Measurements from ENCODE around the gene COMMD7.

COMMD7 gene

DNA sequence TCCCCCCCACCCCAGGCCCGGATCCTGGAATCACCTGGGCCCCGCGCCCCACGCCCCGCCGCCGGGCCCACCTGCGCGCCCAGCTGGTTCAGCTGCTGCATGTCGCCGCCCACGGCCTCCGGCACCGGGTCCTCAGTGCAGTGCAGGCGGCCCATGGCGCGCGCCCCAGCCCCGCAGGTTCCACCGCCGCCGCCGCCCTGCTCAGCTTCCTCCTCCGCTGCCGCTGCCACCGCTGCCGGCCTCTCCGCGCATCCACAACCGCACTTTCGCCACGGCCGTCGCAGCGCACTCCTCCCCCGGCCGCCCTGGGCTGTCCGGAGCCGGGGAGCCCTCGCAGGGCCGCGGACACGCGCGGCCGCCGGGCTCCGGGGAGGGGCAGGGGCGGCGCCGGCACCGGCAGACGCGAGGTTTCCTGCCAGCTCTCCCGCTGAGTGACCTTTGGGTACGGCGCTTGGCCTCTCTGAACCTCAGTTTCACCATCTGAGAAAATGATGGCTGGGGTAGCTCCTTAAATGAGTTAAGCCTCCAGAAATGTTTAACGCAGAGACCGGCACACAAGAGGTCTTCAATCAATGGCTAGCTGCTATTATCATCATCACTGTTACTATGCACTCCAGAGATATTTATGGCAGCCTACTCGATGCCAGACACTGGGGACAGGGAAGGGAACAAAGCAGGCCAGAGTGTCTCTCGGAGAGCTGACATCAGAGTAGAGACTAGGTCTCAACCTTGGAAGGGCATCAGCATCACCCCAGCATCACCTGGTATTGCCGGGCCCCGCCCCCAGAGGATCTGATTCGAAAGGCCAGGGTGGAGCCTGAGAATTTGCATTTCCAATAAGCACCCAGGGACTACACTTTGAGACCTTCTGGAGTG is at the start of gene COMMD7:
Gene COMMD7 (minus strand): TSS at position 231 of the 876 bp plus-strand sequence. CDS start 76 bp downstream, at position 155.
- no peaks in the 10 kb centered on the region for H3K27me3 ChIP-seq (replicated peaks; ENCODE audit: insufficient read depth, low read length)
- peak within 1 kb of the TSS; percentile 88 for H2AFZ ChIP-seq (ENCODE audit: low read length)
- DNase-seq: peak; percentile 86
- H4K20me1 ChIP-seq (ENCODE audit: insufficient read depth, low read length): no peaks in the 10 kb centered on the region
- H3K4me3 ChIP-seq (ENCODE audit: low read length): peak within 1 kb of the TSS; percentile 81
- no peak for TF ChIP-seq EZH2 (optimal IDR thresholded peaks at IDR 0.05; ENCODE audit: low read depth, low read length)
- TF ChIP-seq EZH2phosphoT487 (IDR thresholded peaks at IDR 0.05; ENCODE audit: low read length): no peak
- TF ChIP-seq, protein P1, sequence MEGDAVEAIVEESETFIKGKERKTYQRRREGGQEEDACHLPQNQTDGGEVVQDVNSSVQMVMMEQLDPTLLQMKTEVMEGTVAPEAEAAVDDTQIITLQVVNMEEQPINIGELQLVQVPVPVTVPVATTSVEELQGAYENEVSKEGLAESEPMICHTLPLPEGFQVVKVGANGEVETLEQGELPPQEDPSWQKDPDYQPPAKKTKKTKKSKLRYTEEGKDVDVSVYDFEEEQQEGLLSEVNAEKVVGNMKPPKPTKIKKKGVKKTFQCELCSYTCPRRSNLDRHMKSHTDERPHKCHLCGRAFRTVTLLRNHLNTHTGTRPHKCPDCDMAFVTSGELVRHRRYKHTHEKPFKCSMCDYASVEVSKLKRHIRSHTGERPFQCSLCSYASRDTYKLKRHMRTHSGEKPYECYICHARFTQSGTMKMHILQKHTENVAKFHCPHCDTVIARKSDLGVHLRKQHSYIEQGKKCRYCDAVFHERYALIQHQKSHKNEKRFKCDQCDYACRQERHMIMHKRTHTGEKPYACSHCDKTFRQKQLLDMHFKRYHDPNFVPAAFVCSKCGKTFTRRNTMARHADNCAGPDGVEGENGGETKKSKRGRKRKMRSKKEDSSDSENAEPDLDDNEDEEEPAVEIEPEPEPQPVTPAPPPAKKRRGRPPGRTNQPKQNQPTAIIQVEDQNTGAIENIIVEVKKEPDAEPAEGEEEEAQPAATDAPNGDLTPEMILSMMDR (IDR thresholded peaks at IDR 0.05; ENCODE audit: low read length): no peak
- peak within 1 kb of the TSS; percentile 86 for H3K9ac ChIP-seq (ENCODE audit: low read length)
- peaks cover 5% of the 10 kb centered on the region for H3K4me1 ChIP-seq (ENCODE audit: low read length)
- H3K27ac ChIP-seq (ENCODE audit: low read length): peak within 1 kb of the TSS; percentile 55; the same call in 1 of the 2 replicates
- peak within 1 kb of the TSS; percentile 80 for H3K4me2 ChIP-seq (ENCODE audit: low read depth, low read length)
- no peaks in the 10 kb centered on the region for H3K9me3 ChIP-seq (replicated peaks; ENCODE audit: insufficient read depth, low read length)
- peaks cover 44% of the 10 kb centered on the region for H3K79me2 ChIP-seq (ENCODE audit: low read length)
- H3F3A ChIP-seq (ENCODE audit: insufficient read depth, low read length): no peaks in the 10 kb centered on the region; the same call in 1 of the 2 replicates
- H3K9me2 ChIP-seq (replicated peaks; ENCODE audit: insufficient read depth, low read length): no peaks in the 10 kb centered on the region
- H3K36me3 ChIP-seq (replicated peaks; ENCODE audit: insufficient read depth, low read length): no peaks in the 10 kb centered on the region

DNA sequence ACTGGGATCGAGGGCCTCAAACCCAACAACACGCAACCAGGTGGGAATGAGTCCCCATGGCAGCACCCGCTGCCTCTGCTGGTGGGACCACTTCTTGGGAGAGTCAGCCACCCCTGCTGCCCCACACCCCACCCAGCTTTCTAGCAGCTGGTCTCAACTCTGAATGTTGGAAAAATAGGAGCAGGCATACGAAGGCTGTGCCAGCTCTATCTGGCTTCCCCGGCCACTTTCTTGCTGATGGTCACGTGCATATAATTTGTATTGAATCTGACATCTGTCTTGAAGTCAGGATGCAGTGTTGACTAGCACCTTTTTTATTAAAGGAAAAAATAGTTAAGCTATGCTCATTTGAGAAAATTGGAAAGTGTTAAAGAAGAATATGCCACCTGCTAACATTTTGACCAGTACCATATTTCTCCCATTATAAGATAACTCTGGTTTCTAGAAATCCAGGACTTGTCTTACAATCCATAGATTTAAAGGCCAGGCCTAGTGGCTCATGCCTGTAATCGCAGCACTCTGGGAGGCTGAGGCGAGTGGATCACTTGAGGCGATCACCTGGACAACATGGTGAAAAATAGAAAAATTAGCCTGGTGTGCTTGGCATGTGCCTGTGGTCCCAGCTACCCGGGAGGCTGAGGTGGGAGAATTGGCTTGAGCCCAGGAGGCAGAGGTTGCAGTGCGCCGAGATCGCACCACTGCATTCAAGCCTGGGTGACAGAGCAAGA is 49.6 kb upstream of the COMMD7 start:
- H3K27ac ChIP-seq (ENCODE audit: low read length): no peak overlapping the region
- no peaks in the 10 kb centered on the region for H3K4me1 ChIP-seq (ENCODE audit: low read length)
- TF ChIP-seq EZH2 (optimal IDR thresholded peaks at IDR 0.05; ENCODE audit: low read depth, low read length) (no peak), EZH2phosphoT487 (IDR thresholded peaks at IDR 0.05; ENCODE audit: low read length) (no peak)
- TF ChIP-seq, protein P1 (IDR thresholded peaks at IDR 0.05; ENCODE audit: low read length): no peak
- H3K9me3 ChIP-seq (replicated peaks; ENCODE audit: insufficient read depth, low read length): no peaks in the 10 kb centered on the region
- DNase-seq: no peak
- no peaks in the 10 kb centered on the region for H3F3A ChIP-seq (ENCODE audit: insufficient read depth, low read length)
- H3K27me3 ChIP-seq (replicated peaks; ENCODE audit: insufficient read depth, low read length): no peaks in the 10 kb centered on the region
- H4K20me1 ChIP-seq (ENCODE audit: insufficient read depth, low read length): no peaks in the 10 kb centered on the region
- no peaks in the 10 kb centered on the region for H3K9me2 ChIP-seq (replicated peaks; ENCODE audit: insufficient read depth, low read length)
- H3K4me2 ChIP-seq (ENCODE audit: low read depth, low read length): no peak overlapping the region
- no peak overlapping the region for H3K9ac ChIP-seq (ENCODE audit: low read length)
- H3K79me2 ChIP-seq (ENCODE audit: low read length): no peaks in the 10 kb centered on the region
- H2AFZ ChIP-seq (ENCODE audit: low read length): no peak overlapping the region
- no peaks in the 10 kb centered on the region for H3K36me3 ChIP-seq (replicated peaks; ENCODE audit: insufficient read depth, low read length)
- no peak overlapping the region for H3K4me3 ChIP-seq (ENCODE audit: low read length)

DNA sequence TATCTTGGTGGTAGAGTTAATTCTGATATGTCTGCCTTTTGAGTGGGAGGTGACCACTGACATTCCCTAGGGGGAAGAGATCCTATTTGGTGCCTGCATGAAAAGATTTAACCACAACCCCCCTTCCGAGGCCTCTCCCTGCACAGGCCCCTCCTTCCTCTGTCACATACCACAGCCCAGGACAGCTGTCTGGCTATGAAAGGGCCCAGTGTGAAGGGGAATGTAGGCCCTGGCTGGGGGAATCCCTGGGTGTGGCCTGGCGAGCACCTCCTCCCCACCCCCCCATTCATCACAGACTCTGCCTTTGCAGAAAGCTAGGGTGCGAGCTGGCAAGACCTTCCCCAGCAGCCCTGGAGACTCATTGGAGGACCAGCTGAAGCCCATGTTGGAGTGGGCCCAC is 49.0 kb upstream of the COMMD7 start:
- no peak for DNase-seq
- TF ChIP-seq EZH2phosphoT487 (IDR thresholded peaks at IDR 0.05; ENCODE audit: low read length) (no peak), EZH2 (optimal IDR thresholded peaks at IDR 0.05; ENCODE audit: low read depth, low read length) (no peak)
- TF ChIP-seq, protein P1 (IDR thresholded peaks at IDR 0.05; ENCODE audit: low read length): no peak
- no peaks in the 10 kb centered on the region for H3K27me3 ChIP-seq (replicated peaks; ENCODE audit: insufficient read depth, low read length)
- H3K4me2 ChIP-seq (ENCODE audit: low read depth, low read length): no peak overlapping the region
- no peaks in the 10 kb centered on the region for H3K9me2 ChIP-seq (replicated peaks; ENCODE audit: insufficient read depth, low read length)
- H2AFZ ChIP-seq (ENCODE audit: low read length): no peak overlapping the region
- no peaks in the 10 kb centered on the region for H3K9me3 ChIP-seq (replicated peaks; ENCODE audit: insufficient read depth, low read length)
- H3K4me1 ChIP-seq (ENCODE audit: low read length): no peaks in the 10 kb centered on the region
- no peak overlapping the region for H3K27ac ChIP-seq (ENCODE audit: low read length)
- no peaks in the 10 kb centered on the region for H3F3A ChIP-seq (ENCODE audit: insufficient read depth, low read length)
- H3K4me3 ChIP-seq (ENCODE audit: low read length): no peak overlapping the region
- no peaks in the 10 kb centered on the region for H4K20me1 ChIP-seq (ENCODE audit: insufficient read depth, low read length)
- H3K9ac ChIP-seq (ENCODE audit: low read length): no peak overlapping the region
- H3K79me2 ChIP-seq (ENCODE audit: low read length): no peaks in the 10 kb centered on the region
- H3K36me3 ChIP-seq (replicated peaks; ENCODE audit: insufficient read depth, low read length): no peaks in the 10 kb centered on the region

Data from MM.1S (cell line).